ENCODE results near the gene MBOAT1. TPM values are rescaled to one million over a fixed set of nuclear protein-coding genes. Genes with fewer than 3 reads are reported as not detected.

MBOAT1 gene
- total RNA-seq, 1 donor from 2014 or later, result 5.4 TPM

- Histone ChIP-seq H3K27ac (no peak overlapping the region), H3K27me3 (no peaks in the 10 kb centered on the region), H3K9me3 (no peaks in the 10 kb centered on the region), H3K36me3 (no peaks in the 10 kb centered on the region), H3K4me1 (no peaks in the 10 kb centered on the region), H3K4me3 (no peak overlapping the region)
- no peak for TF ChIP-seq CTCF (IDR thresholded peaks at IDR 0.05)
- intact Hi-C loops (cut with DNase I), result no loop called here
- no peak for DNase-seq (ENCODE audit: low spot score in 2 of 2)
Observed at GRCh38 chr6:20232188-20232587, 19.9 kb upstream of the MBOAT1 start.

GRCh38 chr6:20230401-20231119, 18.3 kb upstream of the MBOAT1 start:
- Histone ChIP-seq H3K36me3 (no peaks in the 10 kb centered on the region), H3K4me1 (no peaks in the 10 kb centered on the region), H3K9me3 (no peaks in the 10 kb centered on the region), H3K27ac (no peak overlapping the region), H3K4me3 (no peak overlapping the region), H3K27me3 (no peaks in the 10 kb centered on the region)
- DNase-seq (ENCODE audit: low spot score in 2 of 2), result no peak
- intact Hi-C loops (cut with DNase I), result no loop called here
- no peak for TF ChIP-seq CTCF (IDR thresholded peaks at IDR 0.05)

- no peak for DNase-seq (ENCODE audit: low spot score in 2 of 2)
- no peak overlapping the region for H3K4me3 ChIP-seq
- no peaks in the 10 kb centered on the region for H3K4me1 ChIP-seq
- H3K9me3 ChIP-seq, result no peaks in the 10 kb centered on the region
- no peak for TF ChIP-seq CTCF (IDR thresholded peaks at IDR 0.05)
- intact Hi-C loops (cut with DNase I), result no loop called here
- H3K27ac ChIP-seq, result no peak overlapping the region
- no peaks in the 10 kb centered on the region for H3K36me3 ChIP-seq
- no peaks in the 10 kb centered on the region for H3K27me3 ChIP-seq
Observed at GRCh38 chr6:20229881-20230280, 17.6 kb upstream of the MBOAT1 start.

GRCh38 chr6:20227350-20227749, 15.1 kb upstream of the MBOAT1 start:
- TF ChIP-seq CTCF (IDR thresholded peaks at IDR 0.05), result no peak
- Histone ChIP-seq H3K27me3 (no peaks in the 10 kb centered on the region), H3K9me3 (no peaks in the 10 kb centered on the region), H3K27ac (no peak overlapping the region), H3K36me3 (no peaks in the 10 kb centered on the region), H3K4me1 (no peaks in the 10 kb centered on the region), H3K4me3 (no peak overlapping the region)
- no peak for DNase-seq (ENCODE audit: low spot score in 2 of 2)
- intact Hi-C loops (cut with DNase I), result no loop called here

GRCh38 chr6:20223141-20223540, 10.9 kb upstream of the MBOAT1 start:
- no peak for DNase-seq (ENCODE audit: low spot score in 2 of 2)
- no peak for TF ChIP-seq CTCF (IDR thresholded peaks at IDR 0.05)
- no peak overlapping the region for H3K4me3 ChIP-seq
- H3K9me3 ChIP-seq, result no peaks in the 10 kb centered on the region
- H3K36me3 ChIP-seq, result no peaks in the 10 kb centered on the region
- no peaks in the 10 kb centered on the region for H3K27me3 ChIP-seq
- no peak overlapping the region for H3K27ac ChIP-seq
- H3K4me1 ChIP-seq, result no peaks in the 10 kb centered on the region
- intact Hi-C loops (cut with DNase I), result no loop called here

- Histone ChIP-seq H3K4me3 (no peak overlapping the region), H3K27ac (no peak overlapping the region), H3K9me3 (no peaks in the 10 kb centered on the region), H3K36me3 (no peaks in the 10 kb centered on the region), H3K27me3 (no peaks in the 10 kb centered on the region), H3K4me1 (peaks cover 0 to 5% of the 10 kb centered on the region in 2 donors)
- DNase-seq (ENCODE audit: low spot score in 2 of 2), result no peak
- TF ChIP-seq CTCF (IDR thresholded peaks at IDR 0.05), result no peak
- intact Hi-C loops (cut with DNase I), result no loop called here
Observed at GRCh38 chr6:20221421-20221820, 9.2 kb upstream of the MBOAT1 start.
